AG09319 (cell line): ENCODE data around the gene LARP4B.

Source experiments
- DNase-seq: peaks from one replicate; pipeline ENCODE4 v3.0.0-alpha.2; 2010; ENCODE audit warnings: low read depth; ENCODE audit errors: extremely low read depth
- TF ChIP-seq, protein P1 (sequence below): IDR thresholded peaks from 2 replicates; pipeline ENCODE4 v1.5.1; 2011; ENCODE audit warnings: low read depth, mild to moderate bottlenecking, inconsistent platforms, low read length, moderate library complexity

The LARP4B gene

DNA sequence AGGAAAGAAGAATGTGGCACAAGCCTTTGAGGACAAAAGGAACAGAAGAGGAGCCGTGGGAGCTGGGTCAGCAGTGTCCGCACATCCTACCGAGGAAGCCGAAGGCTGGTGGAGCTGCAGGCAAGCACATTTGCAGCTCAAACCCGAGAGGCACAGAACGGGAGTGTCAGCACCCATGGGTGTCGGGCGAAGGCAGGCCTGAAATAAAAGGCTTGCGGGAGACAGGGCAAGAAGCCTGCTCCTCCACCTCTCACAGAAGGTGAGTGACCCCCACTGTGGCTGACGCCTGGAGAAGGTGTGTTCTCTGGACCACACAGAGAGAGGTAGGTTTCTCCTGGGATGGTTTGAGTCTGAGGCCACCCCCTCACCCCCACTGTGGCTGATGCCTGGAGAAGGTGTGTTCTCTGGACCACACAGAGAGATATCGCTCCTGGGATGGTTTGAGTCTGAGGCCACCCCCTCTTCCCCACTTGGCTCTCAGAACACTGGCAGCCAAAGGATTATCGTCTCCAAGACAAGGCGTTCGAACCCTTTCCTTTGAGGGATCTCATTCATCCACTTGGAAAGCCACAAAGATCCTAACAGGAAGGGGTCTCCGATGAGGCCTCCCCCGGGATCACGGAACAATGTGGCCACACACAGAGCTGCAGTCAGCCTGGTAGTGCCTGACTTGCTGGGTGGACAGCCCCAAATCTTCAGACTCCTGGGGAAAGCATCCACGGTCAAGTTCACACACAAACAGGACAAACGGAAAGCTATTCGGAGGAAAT, 35.1 kb upstream of the LARP4B start:
- TF ChIP-seq, protein P1, sequence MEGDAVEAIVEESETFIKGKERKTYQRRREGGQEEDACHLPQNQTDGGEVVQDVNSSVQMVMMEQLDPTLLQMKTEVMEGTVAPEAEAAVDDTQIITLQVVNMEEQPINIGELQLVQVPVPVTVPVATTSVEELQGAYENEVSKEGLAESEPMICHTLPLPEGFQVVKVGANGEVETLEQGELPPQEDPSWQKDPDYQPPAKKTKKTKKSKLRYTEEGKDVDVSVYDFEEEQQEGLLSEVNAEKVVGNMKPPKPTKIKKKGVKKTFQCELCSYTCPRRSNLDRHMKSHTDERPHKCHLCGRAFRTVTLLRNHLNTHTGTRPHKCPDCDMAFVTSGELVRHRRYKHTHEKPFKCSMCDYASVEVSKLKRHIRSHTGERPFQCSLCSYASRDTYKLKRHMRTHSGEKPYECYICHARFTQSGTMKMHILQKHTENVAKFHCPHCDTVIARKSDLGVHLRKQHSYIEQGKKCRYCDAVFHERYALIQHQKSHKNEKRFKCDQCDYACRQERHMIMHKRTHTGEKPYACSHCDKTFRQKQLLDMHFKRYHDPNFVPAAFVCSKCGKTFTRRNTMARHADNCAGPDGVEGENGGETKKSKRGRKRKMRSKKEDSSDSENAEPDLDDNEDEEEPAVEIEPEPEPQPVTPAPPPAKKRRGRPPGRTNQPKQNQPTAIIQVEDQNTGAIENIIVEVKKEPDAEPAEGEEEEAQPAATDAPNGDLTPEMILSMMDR: no peak
- no peak for DNase-seq

DNA sequence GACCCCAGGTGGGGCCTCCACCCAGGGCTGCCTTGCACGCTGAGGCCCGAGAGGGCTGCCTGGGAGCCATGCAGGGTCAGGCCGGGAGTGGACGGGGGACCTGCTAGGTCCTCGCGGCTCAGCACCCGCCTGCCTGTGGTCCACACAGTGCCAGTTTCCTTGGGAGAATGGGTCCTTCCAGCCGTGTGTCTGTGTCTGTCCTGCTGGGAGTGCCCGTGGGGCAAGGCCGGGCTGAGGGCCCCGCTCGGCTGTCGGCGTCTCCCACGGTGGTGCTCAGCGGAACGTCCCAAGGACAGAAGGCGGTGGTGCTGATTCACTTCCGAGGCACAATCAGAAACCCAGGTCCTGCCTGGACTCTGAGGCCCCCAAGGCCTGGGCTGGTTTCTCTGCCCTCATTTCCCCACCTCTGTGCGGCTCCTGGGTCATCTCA, 33.5 kb upstream of the LARP4B start:
- TF ChIP-seq, protein P1: no peak
- DNase-seq: no peak

DNA sequence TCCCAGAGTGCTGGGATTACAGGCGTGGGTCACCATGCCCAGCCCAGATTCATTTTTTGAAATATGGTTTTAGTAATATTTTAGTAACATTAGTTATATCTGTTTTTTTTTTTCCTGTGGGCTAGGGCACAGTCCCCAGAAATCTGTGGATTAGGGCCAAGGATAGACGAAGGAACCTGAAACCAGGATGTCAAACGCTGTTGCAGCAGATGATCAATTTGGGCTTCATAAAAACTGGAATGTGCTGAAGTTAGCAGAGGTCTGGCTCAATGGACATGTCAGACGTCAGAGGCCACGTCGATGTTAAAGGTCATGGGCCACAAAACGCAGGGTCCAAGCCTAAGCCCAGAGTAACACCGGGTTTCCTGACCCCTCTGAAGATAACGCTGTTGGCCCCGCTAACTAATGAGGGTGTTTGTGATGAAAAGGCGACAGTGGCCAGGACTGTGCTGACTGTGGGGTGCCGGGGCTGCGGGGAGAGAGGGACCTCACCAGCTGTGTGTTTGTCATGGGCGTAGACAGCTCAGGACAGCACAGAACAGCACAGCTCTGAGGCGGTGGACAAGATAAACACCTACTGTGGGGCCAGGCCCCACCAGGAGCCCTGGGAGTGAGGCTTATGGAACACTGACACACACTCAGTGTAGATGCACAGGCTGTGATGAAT, 32.9 kb upstream of the LARP4B start:
- no peak for DNase-seq
- TF ChIP-seq, protein P1: no peak

GRCh38 chr10:963655-964054, 32.1 kb upstream of the LARP4B start:
- DNase-seq: no peak
- TF ChIP-seq, protein P1: no peak

- DNase-seq: no peak
- TF ChIP-seq, protein P1: no peak
Measured at GRCh38 chr10:963186-963585, 31.7 kb upstream of the LARP4B start.

- TF ChIP-seq, protein P1: no peak
- DNase-seq: no peak
Measured at GRCh38 chr10:962342-962741, 30.8 kb upstream of the LARP4B start.

DNA sequence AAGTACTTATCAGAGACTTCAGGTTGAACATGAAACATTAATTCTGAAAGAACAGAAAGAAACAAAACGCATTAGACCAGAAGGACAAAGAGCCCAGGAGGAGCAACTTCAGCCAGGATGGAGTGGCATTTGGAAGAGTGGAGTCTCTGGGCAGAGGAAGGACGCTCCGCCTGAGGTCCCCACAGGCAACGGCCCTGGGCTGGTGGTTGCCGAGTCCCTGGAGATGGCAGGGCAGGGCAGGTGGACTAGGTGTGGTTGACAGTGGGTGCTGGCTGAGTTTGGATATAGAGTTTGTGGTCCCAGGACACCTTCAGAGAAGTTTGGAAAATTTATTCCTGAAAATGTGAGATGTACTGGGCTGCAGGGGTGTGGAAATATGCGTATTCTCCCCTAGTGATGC, 27.4 kb upstream of the LARP4B start:
- no peak for DNase-seq
- TF ChIP-seq, protein P1: no peak
